RCC 7860 (cell line): Measurements from ENCODE around the gene KCNE3.
A peak's percentile ranks its signal among the peaks of the same experiment; 100 is the strongest.
"Not testable (repeated sequence)": the region's sequence is repeated elsewhere in the genome, so short reads cannot be mapped to it uniquely, and the experiment has no call there.

Source experiments
- DNase-seq: peaks from one replicate; pipeline ENCODE4 v3.0.0-alpha.2; 2015; ENCODE audit warnings: low spot score
- FAIRE-seq: peaks from 2 replicates; lab custom pipeline; 2012; peaks lifted over from hg19 to GRCh38; lab: Jason Lieb, UNC

KCNE3 gene

GRCh38 chr11:74444173-74444826 is 23.0 kb downstream of the KCNE3 start:
- DNase-seq (no peak), FAIRE-seq (no peak)

- FAIRE-seq (no peak), DNase-seq (no peak)
Observed at GRCh38 chr11:74443071-74443864, 24.1 kb downstream of the KCNE3 start.

GRCh38 chr11:74442636-74443035 is 24.7 kb downstream of the KCNE3 start:
- DNase-seq (no peak), FAIRE-seq (no peak)

- DNase-seq (no peak), FAIRE-seq (no peak)
Observed at GRCh38 chr11:74438681-74439080, 28.7 kb downstream of the KCNE3 start.

GRCh38 chr11:74437441-74438042 is 29.8 kb downstream of the KCNE3 start:
- DNase-seq (no peak), FAIRE-seq (no peak)

- DNase-seq (no peak), FAIRE-seq (no peak)
Observed at GRCh38 chr11:74434528-74434927, 32.8 kb downstream of the KCNE3 start.

GRCh38 chr11:74429205-74429604 is 38.1 kb downstream of the KCNE3 start:
- FAIRE-seq (no peak), DNase-seq (no peak)

- FAIRE-seq (no peak), DNase-seq (no peak)
Observed at GRCh38 chr11:74427384-74427886, 39.9 kb downstream of the KCNE3 start.

- FAIRE-seq (no peak), DNase-seq (no peak)
Observed at GRCh38 chr11:74425100-74425499, 42.2 kb downstream of the KCNE3 start.

- DNase-seq, result peak; percentile 66
- FAIRE-seq, result peak; percentile 87
Observed at GRCh38 chr11:74418509-74418895, 48.8 kb downstream of the KCNE3 start.

- DNase-seq (no peak), FAIRE-seq (no peak)
Observed at GRCh38 chr11:74417860-74418508, 49.4 kb downstream of the KCNE3 start.

GRCh38 chr11:74417379-74417804 is 50.0 kb downstream of the KCNE3 start:
- FAIRE-seq, result no peak
- DNase-seq, result peak; percentile 32

- not testable (repeated sequence) for DNase-seq, FAIRE-seq
Observed at GRCh38 chr11:74416974-74417373, 50.4 kb downstream of the KCNE3 start.

GRCh38 chr11:74412733-74413359 is 54.5 kb downstream of the KCNE3 start:
- DNase-seq (no peak), FAIRE-seq (no peak)

- DNase-seq (no peak), FAIRE-seq (no peak)
Observed at GRCh38 chr11:74412321-74412720, 55.0 kb downstream of the KCNE3 start.

GRCh38 chr11:74409633-74410032 is 57.7 kb downstream of the KCNE3 start:
- no peak for FAIRE-seq

More at GRCh38 chr11:74409633-74410032, 57.7 kb downstream of the KCNE3 start:
- no peak for DNase-seq
